Liver (tissue), 9 donors: ENCODE results near the gene POLE2. TPM values are rescaled to one million over a fixed set of nuclear protein-coding genes. Genes with fewer than 3 reads are reported as not detected.

ENCODE experiments used
- DNase-seq: peaks from one replicate; pipeline ENCODE4 v3.0.0-alpha.2; 2017; ENCODE audit warnings: low spot score
- H3K27ac ChIP-seq, 2 donors: one replicate each; pipeline ENCODE4 v1.7.0; 2013; ENCODE audit warnings: inconsistent platforms in 2 of 2, low read length in 2 of 2, control low read depth in 1 of 2, low read depth in 1 of 2, mild to moderate bottlenecking in 1 of 2
- H3K27me3 ChIP-seq, 4 donors: one replicate each; pipeline versions ENCODE4 v1.6.1 to v1.7.0; 2013; ENCODE audit warnings: low read length in 3 of 4, inconsistent platforms in 1 of 4, mild to moderate bottlenecking in 1 of 4, moderate library complexity in 1 of 4; ENCODE audit not compliant: control insufficient read depth in 4 of 4, insufficient read depth in 4 of 4
- H3K36me3 ChIP-seq, 4 donors: one replicate each; pipeline versions ENCODE4 v1.6.1 to v1.7.0; 2013; ENCODE audit warnings: low read length in 3 of 4, mild to moderate bottlenecking in 3 of 4, low read depth in 1 of 4, moderate library complexity in 1 of 4; ENCODE audit not compliant: control insufficient read depth in 4 of 4, insufficient read depth in 3 of 4
- H3K4me1 ChIP-seq, 4 donors: one replicate each; pipeline versions ENCODE4 v1.6.1 to v1.7.0; 2013; ENCODE audit warnings: low read length in 3 of 4, mild to moderate bottlenecking in 3 of 4, moderate library complexity in 1 of 4; ENCODE audit not compliant: control insufficient read depth in 4 of 4, insufficient read depth in 4 of 4
- H3K4me3 ChIP-seq, 3 donors: one replicate each; pipeline versions ENCODE4 v1.6.1 to v1.7.0; 2013; ENCODE audit warnings: low read length in 3 of 3, control low read depth in 1 of 3, low read depth in 1 of 3, mild to moderate bottlenecking in 1 of 3
- H3K9ac ChIP-seq, 2 donors: one replicate each; pipeline ENCODE4 v1.7.0; 2013; ENCODE audit warnings: low read length in 2 of 2, mild to moderate bottlenecking in 2 of 2, moderate library complexity in 2 of 2, control low read depth in 1 of 2, low read depth in 1 of 2
- H3K9me3 ChIP-seq, 4 donors: one replicate each; pipeline versions ENCODE4 v1.6.1 to v1.7.0; 2013; ENCODE audit warnings: low read length in 3 of 4; ENCODE audit not compliant: control insufficient read depth in 4 of 4
- ATF3 ChIP-seq: IDR thresholded peaks from 2 replicates; pipeline ENCODE4 v1.6.1; 2016; ENCODE audit warnings: antibody characterized with exemption
- CTCF ChIP-seq: fragments of 150-350 bp; IDR thresholded peaks from 2 replicates; pipeline ENCODE4 v1.5.1; 2017; ENCODE audit warnings: improper control_type of control experiment, low read depth, low read length; ENCODE audit not compliant: missing input control
- EGR1 ChIP-seq, 2 donors: IDR thresholded peaks; 2 replicates each; pipeline ENCODE4 v1.6.1; 2016 to 2018; ENCODE audit warnings: antibody characterized with exemption in 2 of 2, low read depth in 2 of 2
- FOXA1 ChIP-seq: IDR thresholded peaks from 2 replicates; pipeline ENCODE4 v1.6.1; 2016; ENCODE audit warnings: antibody characterized with exemption
- HNF4A ChIP-seq, 2 donors: conservative IDR thresholded peaks; 2 replicates each; pipeline ENCODE4 v1.6.1; 2016; ENCODE audit warnings: antibody characterized with exemption in 2 of 2, mild to moderate bottlenecking in 2 of 2
- JUND ChIP-seq, 2 donors: IDR thresholded peaks; 2 replicates each; pipeline ENCODE4 v1.6.1; 2016; ENCODE audit warnings: antibody characterized with exemption in 2 of 2
- MAX ChIP-seq: IDR thresholded peaks from 2 replicates; pipeline ENCODE4 v1.6.1; 2016; ENCODE audit warnings: antibody characterized with exemption
- NR2F2 ChIP-seq: IDR thresholded peaks from 2 replicates; pipeline ENCODE4 v1.6.1; 2016; ENCODE audit warnings: antibody characterized with exemption
- RAD21 ChIP-seq, 2 donors: IDR thresholded peaks; 2 replicates each; pipeline ENCODE4 v1.6.1; 2016; ENCODE audit warnings: antibody characterized with exemption in 2 of 2, mild to moderate bottlenecking in 2 of 2
- RXRA ChIP-seq, 2 donors: IDR thresholded peaks; 2 replicates each; pipeline ENCODE4 v1.6.1; 2017 to 2018; ENCODE audit warnings: antibody characterized with exemption in 2 of 2, mild to moderate bottlenecking in 1 of 2
- SP1 ChIP-seq: IDR thresholded peaks from 2 replicates; pipeline ENCODE4 v1.6.1; 2018; ENCODE audit warnings: antibody characterized with exemption, mild to moderate bottlenecking
- TAF1 ChIP-seq: conservative IDR thresholded peaks from 2 replicates; pipeline ENCODE4 v1.6.1; 2016; ENCODE audit warnings: antibody characterized with exemption, mild to moderate bottlenecking
- YY1 ChIP-seq: IDR thresholded peaks from 2 replicates; pipeline ENCODE4 v1.6.1; 2016; ENCODE audit warnings: antibody characterized with exemption, mild to moderate bottlenecking
- ZBTB33 ChIP-seq: IDR thresholded peaks from 2 replicates; pipeline ENCODE4 v1.6.1; 2016; ENCODE audit warnings: antibody characterized with exemption
- WGBS: extraction: QIAGEN DNeasy Blood & Tissue Kit; methylation state at CpG from one replicate; pipeline ENCODE4 v1.1.7; 2013; 5-methylcytosine and 5-hydroxymethylcytosine counted together
- polyA plus RNA-seq, 2 donors: library from polyadenylated mRNA; stranded (reverse) in 1 of 2; unstranded in 1 of 2; fragments of 200-250 nt in 1 of 2; fragments of >200 nt in 1 of 2; fragmentation: Nextera tagmentation in 1 of 2; extraction: Ambion mirVana in 1 of 2; gene quantifications; one replicate each; pipeline versions ENCODE4 v1.2.1 to v1.2.3, GENCODE V29; 2013 to 2015
- total RNA-seq, 2 donors: library from RNA; depleted of rRNA; stranded (reverse); fragments of >200 nt; gene quantifications; one replicate each; pipeline ENCODE4 v1.2.3, GENCODE V29; 2014
- donor health status: healthy.
- donor health status: healthy.
- donor health status: healthy.
- donor health status: healthy.
- donor health status: healthy.

The POLE2 gene
- total and polyA plus RNA-seq, 4 donors = 1.3 to 16.5 (median 1.7) TPM

- Histone ChIP-seq H3K4me1 (peaks cover 4 to 39% (median 29%) of the 10 kb centered on the region in 4 donors), H3K4me3 (no peak overlapping the region), H3K9me3 (no peaks in the 10 kb centered on the region), H3K36me3 (peaks cover 0 to 6% (median 0%) of the 10 kb centered on the region in 4 donors), H3K27me3 (no peaks in the 10 kb centered on the region), H3K27ac (no peak overlapping the region), H3K9ac (no peak overlapping the region)
- TF ChIP-seq SP1 (no peak), CTCF (no peak), NR2F2 (no peak), EGR1 (IDR thresholded peaks at IDR 0.05; ENCODE audit: low read depth in 2 of 2) (no peak), YY1 (no peak), JUND (IDR thresholded peaks at IDR 0.05) (no peak), RXRA (IDR thresholded peaks at IDR 0.05) (no peak), HNF4A (conservative IDR thresholded peaks at IDR 0.05) (no peak), ATF3 (no peak), MAX (no peak), FOXA1 (no peak), RAD21 (IDR thresholded peaks at IDR 0.05) (no peak), ZBTB33 (no peak), TAF1 (no peak)
- WGBS = 96% methylated on average over 1 of the region's 1 CpG
- DNase-seq = no peak
Measured at GRCh38 chr14:49636866-49637265, 51.1 kb downstream of the POLE2 start.

GRCh38 chr14:49634547-49635334, 53.3 kb downstream of the POLE2 start, which contains the start of gene DNAAF2:
Gene DNAAF2, minus strand, starts transcription at chr14:49635244. Its CDS starts 95 bp downstream, at chr14:49635149.
- H3K9me3 ChIP-seq = no peaks in the 10 kb centered on the region
- peaks cover 2 to 24% (median 11%) of the 10 kb centered on the region in 4 donors for H3K4me1 ChIP-seq
- TF ChIP-seq YY1 (no peak), MAX (peak; percentile 44), RAD21 (IDR thresholded peaks at IDR 0.05) (no peak)
- under 1% methylated on average over 80 of the region's 80 CpGs for WGBS
- peak; percentile 68 for DNase-seq
- peak within 1 kb of the TSS; percentile 89 to 99 for H3K27ac ChIP-seq
- no peaks in the 10 kb centered on the region for H3K27me3 ChIP-seq
- peak within 1 kb of the TSS; percentile 55 to 95 (median 85) for H3K4me3 ChIP-seq
- peak within 1 kb of the TSS; percentile 89 to 93 for H3K9ac ChIP-seq
- H3K36me3 ChIP-seq = peaks cover 0 to 6% (median 0%) of the 10 kb centered on the region in 4 donors
